Epithelial cell of proximal tubule (primary cell): ENCODE data around the gene PTPN3. TPM values are rescaled to one million over a fixed set of nuclear protein-coding genes. Genes with fewer than 3 reads are reported as not detected.

ENCODE experiments used
- DNase-seq: peaks from one replicate; pipeline ENCODE4 v3.0.0-alpha.2; 2011; ENCODE audit warnings: low read depth
- H3K4me3 ChIP-seq: 2 replicates; pipeline ENCODE4 v1.5.1; 2011; ENCODE audit warnings: low read depth, mild to moderate bottlenecking, low read length
- CTCF ChIP-seq: conservative IDR thresholded peaks from 2 replicates; pipeline ENCODE4 v1.5.1; 2012; ENCODE audit warnings: low read depth, mild to moderate bottlenecking, low read length
- total RNA-seq: library from RNA; depleted of rRNA; stranded (reverse); fragments of >200 nt; gene quantifications from 2 replicates; pipeline ENCODE4 v1.2.3, GENCODE V29; 2015

Gene PTPN3
- total RNA-seq, 1 donor from 2014 or later = 53.0 TPM

GRCh38 chr9:109383947-109384346, 114.2 kb downstream of the PTPN3 start:
- H3K4me3 ChIP-seq = no peak overlapping the region
- DNase-seq = no peak
- TF ChIP-seq CTCF = no peak

- H3K4me3 ChIP-seq = no peak overlapping the region
- DNase-seq = no peak
- TF ChIP-seq CTCF = no peak
Measured at GRCh38 chr9:109383356-109383755, 114.8 kb downstream of the PTPN3 start.

- TF ChIP-seq CTCF = no peak
- DNase-seq = no peak
- no peak overlapping the region for H3K4me3 ChIP-seq
Measured at GRCh38 chr9:109382585-109382984, 115.5 kb downstream of the PTPN3 start.

GRCh38 chr9:109382182-109382581, 115.9 kb downstream of the PTPN3 start:
- no peak for TF ChIP-seq CTCF
- no peak overlapping the region for H3K4me3 ChIP-seq
- DNase-seq = no peak

GRCh38 chr9:109381011-109381729, 116.9 kb downstream of the PTPN3 start:
- no peak for DNase-seq
- no peak overlapping the region for H3K4me3 ChIP-seq
- no peak for TF ChIP-seq CTCF

- no peak for TF ChIP-seq CTCF
- DNase-seq = no peak
- H3K4me3 ChIP-seq = no peak overlapping the region
Measured at GRCh38 chr9:109379513-109379912, 118.6 kb downstream of the PTPN3 start.

DNA sequence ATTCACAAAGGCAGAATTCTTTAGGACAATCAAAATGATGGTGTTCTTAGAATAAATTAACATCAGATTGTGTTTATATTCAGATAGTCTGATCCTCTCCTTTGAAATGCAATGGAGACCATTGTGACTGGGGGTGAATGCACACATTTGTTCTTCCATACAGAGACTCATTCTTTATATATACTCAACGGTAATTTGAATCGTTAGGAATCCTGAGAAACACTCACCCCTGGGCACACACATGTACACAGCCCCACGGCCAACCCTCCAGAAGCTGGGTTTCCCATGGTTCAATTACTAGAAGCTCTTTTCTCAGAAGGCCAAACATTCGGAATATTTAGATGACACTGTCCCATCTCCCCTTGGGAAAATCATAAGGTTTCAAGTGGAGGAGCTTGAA, 119.8 kb downstream of the PTPN3 start:
- no peak overlapping the region for H3K4me3 ChIP-seq
- no peak for TF ChIP-seq CTCF
- DNase-seq = no peak
